IPS-NIHi7 (cell line): ENCODE results near the gene PSPN.
"Not testable (repeated sequence)": the region's sequence is repeated elsewhere in the genome, so short reads cannot be mapped to it uniquely, and the experiment has no call there.

Experiments used
- DNase-seq: peaks from one replicate; pipeline ENCODE4 v3.0.0; 2012; ENCODE audit warnings: mixed read lengths; ENCODE audit errors: extremely low spot score

The PSPN gene

GRCh38 chr19:6402837-6403608 lies 27.3 kb upstream of the PSPN start:
- DNase-seq, result no peak

GRCh38 chr19:6402058-6402457 lies 26.3 kb upstream of the PSPN start:
- DNase-seq, result no peak

GRCh38 chr19:6400062-6400944 lies 24.6 kb upstream of the PSPN start:
- not testable (repeated sequence) for DNase-seq

- no peak for DNase-seq
Observed at GRCh38 chr19:6396305-6396704, 20.6 kb upstream of the PSPN start.

GRCh38 chr19:6394831-6395230 lies 19.1 kb upstream of the PSPN start:
- DNase-seq, result no peak

GRCh38 chr19:6393983-6394412 lies 18.3 kb upstream of the PSPN start:
- DNase-seq, result no peak

- DNase-seq, result peak; percentile 97
Observed at GRCh38 chr19:6393074-6393982, 17.6 kb upstream of the PSPN start, which contains the start of gene GTF2F1. TSS of gene GTF2F1 (minus strand) at chr19:6393164. CDS start at chr19:6392995, 169 bp downstream.

- DNase-seq, result no peak
Observed at GRCh38 chr19:6392221-6393073, 16.7 kb upstream of the PSPN start.

GRCh38 chr19:6387372-6387771 lies 11.6 kb upstream of the PSPN start:
- no peak for DNase-seq

- DNase-seq, result no peak
Observed at GRCh38 chr19:6384381-6384780, 8.6 kb upstream of the PSPN start.

GRCh38 chr19:6383188-6383587 lies 7.5 kb upstream of the PSPN start:
- DNase-seq, result no peak

GRCh38 chr19:6381030-6381750 lies 5.5 kb upstream of the PSPN start:
- DNase-seq, result no peak

GRCh38 chr19:6379744-6380143 lies 4.0 kb upstream of the PSPN start:
- DNase-seq, result no peak

- no peak for DNase-seq
Observed at GRCh38 chr19:6378486-6378885, 2.8 kb upstream of the PSPN start.

- no peak for DNase-seq
Observed at GRCh38 chr19:6378041-6378440, 2.3 kb upstream of the PSPN start.

GRCh38 chr19:6376512-6377190 lies 918 bp upstream of the PSPN start:
- DNase-seq, result no peak

- DNase-seq, result no peak
Observed at GRCh38 chr19:6374711-6375410, 872 bp downstream of the PSPN start.

- no peak for DNase-seq
Observed at GRCh38 chr19:6374161-6374709, 1.5 kb downstream of the PSPN start.

- DNase-seq, result no peak
Observed at GRCh38 chr19:6373813-6374108, 2.0 kb downstream of the PSPN start.
